ENCODE data around the gene MOV10L1. TPM values are rescaled to one million over a fixed set of nuclear protein-coding genes. Genes with fewer than 3 reads are reported as not detected.
"Not testable (repeated sequence)": the region's sequence is repeated elsewhere in the genome, so short reads cannot be mapped to it uniquely, and the experiment has no call there.

MOV10L1 gene
- polyA plus RNA-seq, 3 donors from 2014 or later: 1.4 TPM; not detected in 2

DNA sequence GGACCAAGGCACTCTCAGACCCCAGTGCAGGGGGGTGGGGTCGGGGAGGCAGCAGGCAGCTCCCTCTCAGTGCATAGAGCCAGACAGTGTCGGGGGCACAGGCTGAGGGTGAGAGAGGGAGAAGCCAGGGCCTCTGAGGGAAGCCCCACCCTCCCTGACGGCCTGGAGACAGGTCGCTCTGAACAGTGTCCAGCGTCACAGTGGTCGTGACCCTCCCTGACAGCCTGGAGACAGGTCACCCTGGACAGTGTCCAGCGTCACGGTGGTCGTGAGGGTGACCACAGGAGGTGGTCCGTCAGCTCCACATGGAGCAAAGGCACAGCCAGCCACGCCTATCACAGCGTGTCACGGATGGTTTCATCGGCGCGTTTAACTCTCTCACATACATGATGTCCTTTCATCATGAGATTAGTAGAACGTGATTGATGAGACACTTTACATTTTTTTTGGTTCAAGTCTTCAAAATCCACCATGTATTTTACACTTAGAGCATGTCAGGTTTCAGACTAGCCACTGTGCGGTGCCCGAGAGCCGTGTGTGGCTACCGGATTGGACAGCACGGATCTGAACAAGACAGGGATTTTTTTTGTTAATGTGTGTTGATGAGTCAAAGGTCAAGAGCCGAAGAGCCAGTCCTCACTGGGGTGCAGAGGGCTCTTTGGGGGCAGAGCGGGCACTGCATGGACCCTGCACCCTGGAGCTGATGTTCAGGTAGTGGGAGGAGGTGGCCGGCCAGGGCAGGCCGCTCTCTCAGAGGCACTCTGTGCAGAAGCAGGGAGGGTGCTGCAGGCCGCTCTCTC is 56.8 kb downstream of the MOV10L1 start:
- H3K4me1 Mint-ChIP-seq: peaks cover 0 to 3% of the 10 kb centered on the region in 2 donors
- H3K27me3 Mint-ChIP-seq (ENCODE audit: low read depth in 3 of 3): peaks cover 0 to 5% (median 2%) of the 10 kb centered on the region in 3 donors
- H3K36me3 Mint-ChIP-seq: no peaks in the 10 kb centered on the region
- DNase-seq: no peak
- H3K9me3 Mint-ChIP-seq: no peaks in the 10 kb centered on the region
- peak overlapping the region in 2 of 6 donors; percentile 2 to 14 for H3K27ac Mint-ChIP-seq
- no peak overlapping the region for H3K4me3 Mint-ChIP-seq

DNA sequence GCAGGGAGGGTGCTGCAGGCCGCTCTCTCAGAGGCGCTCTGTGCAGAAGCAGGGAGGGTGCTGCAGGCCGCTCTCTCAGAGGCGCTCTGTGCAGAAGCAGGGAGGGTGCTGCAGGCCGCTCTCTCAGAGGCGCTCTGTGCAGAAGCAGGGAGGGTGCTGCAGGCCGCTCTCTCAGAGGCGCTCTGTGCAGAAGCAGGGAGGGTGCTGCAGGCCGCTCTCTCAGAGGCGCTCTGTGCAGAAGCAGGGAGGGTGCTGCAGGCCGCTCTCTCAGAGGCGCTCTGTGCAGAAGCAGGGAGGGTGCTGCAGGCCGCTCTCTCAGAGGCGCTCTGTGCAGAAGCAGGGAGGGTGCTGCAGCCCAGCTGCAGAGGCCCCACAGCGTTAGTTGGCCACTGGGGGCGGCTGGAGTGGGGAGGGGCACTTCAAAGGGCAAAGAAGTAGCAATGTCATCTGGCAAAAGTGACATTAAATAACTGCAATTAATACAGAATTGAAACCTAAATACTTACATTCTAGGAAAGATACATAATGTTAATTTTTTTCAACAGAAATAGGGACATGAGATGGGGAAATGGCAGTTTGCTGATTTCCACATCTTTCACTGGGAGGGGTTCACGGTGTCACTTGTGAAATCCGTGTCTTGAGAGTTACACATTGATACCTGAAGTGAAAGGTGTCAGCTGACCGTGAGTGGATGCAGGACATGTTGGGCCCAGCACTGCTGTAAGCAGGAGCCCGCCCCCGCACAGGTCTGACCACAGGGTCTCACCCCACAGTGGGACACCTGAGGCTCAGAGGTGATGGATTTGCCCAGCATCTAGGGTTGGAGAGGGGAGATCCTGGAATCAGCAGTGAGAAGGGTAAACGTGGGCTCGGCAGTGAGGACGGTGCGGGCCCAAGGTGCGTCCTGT is 57.7 kb downstream of the MOV10L1 start:
- not testable (repeated sequence) for DNase-seq; H3K4me1 Mint-ChIP-seq; H3K4me3 Mint-ChIP-seq; H3K36me3 Mint-ChIP-seq; H3K27ac Mint-ChIP-seq; H3K27me3 Mint-ChIP-seq (ENCODE audit: low read depth in 3 of 3); H3K9me3 Mint-ChIP-seq

DNA sequence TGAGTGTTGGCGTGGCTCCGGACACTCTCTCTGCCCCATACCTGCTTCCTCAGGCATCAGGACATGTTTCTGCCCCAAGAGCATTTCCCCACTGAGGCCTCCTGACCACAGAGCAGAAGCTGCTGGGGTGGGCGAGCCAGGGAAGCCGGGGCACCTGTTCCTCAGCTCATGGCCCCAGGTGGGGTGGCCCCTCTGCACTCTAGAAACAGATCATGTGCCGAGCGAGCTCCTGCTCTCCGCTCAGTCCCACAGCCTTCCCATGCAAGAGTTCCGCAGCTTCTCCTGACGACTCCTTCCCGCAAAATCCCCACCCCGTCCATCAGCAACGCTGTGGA is 58.3 kb downstream of the MOV10L1 start:
- Mint-ChIP-seq H3K27ac (no peak overlapping the region), H3K4me3 (no peak overlapping the region), H3K4me1 (peaks cover 0 to 3% of the 10 kb centered on the region in 2 donors), H3K36me3 (no peaks in the 10 kb centered on the region), H3K9me3 (no peaks in the 10 kb centered on the region), H3K27me3 (ENCODE audit: low read depth in 3 of 3) (peaks cover 0 to 2% (median 0%) of the 10 kb centered on the region in 3 donors)
- no peak for DNase-seq

DNA sequence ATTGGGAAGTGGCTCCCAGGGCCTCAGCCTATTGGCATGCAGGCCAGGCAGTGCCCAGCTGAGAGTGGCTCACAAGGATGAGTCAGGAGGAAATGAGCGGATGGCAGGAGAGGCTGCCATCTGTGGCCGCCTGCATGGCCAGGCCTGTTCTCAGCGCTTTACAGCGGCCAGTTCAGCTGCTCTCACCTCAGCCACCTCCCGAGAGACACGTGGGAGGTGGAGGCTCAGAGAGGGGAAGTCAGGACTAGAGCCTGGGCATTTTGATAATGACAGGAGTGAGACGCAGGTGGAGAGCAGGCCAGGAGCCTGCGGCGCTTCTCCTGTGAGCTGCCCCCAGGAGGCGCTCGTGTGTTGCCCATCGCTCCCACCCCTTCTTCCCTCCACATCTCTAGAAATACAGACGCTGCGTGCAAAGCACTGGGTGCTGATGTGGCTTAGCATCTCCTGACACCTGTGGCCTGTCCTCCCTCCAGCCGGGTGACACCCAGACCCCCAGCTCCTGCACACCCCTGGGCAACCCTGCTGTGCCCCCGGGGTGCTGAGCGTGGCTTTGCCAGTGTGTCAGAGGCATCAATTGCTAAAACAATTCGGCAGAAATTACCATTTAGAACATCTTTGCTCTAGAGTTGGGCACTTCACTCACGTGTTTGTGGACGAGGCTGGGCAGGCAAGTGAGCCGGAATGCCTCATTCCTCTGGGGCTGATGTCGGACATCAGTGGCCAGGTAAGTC is 59.4 kb downstream of the MOV10L1 start:
- Mint-ChIP-seq H3K9me3 (no peaks in the 10 kb centered on the region), H3K4me3 (no peak overlapping the region), H3K27me3 (ENCODE audit: low read depth in 3 of 3) (no peaks in the 10 kb centered on the region), H3K27ac (no peak overlapping the region), H3K36me3 (no peaks in the 10 kb centered on the region), H3K4me1 (peaks cover 0 to 3% of the 10 kb centered on the region in 2 donors)
- peak; percentile 69 to 76 (median 70) for DNase-seq

GRCh38 chr22:50150161-50151129 is 60.6 kb downstream of the MOV10L1 start:
- Mint-ChIP-seq H3K4me3 (no peak overlapping the region), H3K4me1 (peaks cover 0 to 3% of the 10 kb centered on the region in 2 donors), H3K27ac (no peak overlapping the region), H3K36me3 (no peaks in the 10 kb centered on the region), H3K9me3 (no peaks in the 10 kb centered on the region), H3K27me3 (ENCODE audit: low read depth in 3 of 3) (no peaks in the 10 kb centered on the region)
- no peak for DNase-seq

GRCh38 chr22:50151571-50152537 is 62.0 kb downstream of the MOV10L1 start:
- Mint-ChIP-seq H3K27ac (no peak overlapping the region), H3K4me3 (no peak overlapping the region), H3K36me3 (no peaks in the 10 kb centered on the region), H3K4me1 (peaks cover 0 to 2% of the 10 kb centered on the region in 2 donors), H3K27me3 (ENCODE audit: low read depth in 3 of 3) (no peaks in the 10 kb centered on the region), H3K9me3 (no peaks in the 10 kb centered on the region)
- no peak for DNase-seq

DNA sequence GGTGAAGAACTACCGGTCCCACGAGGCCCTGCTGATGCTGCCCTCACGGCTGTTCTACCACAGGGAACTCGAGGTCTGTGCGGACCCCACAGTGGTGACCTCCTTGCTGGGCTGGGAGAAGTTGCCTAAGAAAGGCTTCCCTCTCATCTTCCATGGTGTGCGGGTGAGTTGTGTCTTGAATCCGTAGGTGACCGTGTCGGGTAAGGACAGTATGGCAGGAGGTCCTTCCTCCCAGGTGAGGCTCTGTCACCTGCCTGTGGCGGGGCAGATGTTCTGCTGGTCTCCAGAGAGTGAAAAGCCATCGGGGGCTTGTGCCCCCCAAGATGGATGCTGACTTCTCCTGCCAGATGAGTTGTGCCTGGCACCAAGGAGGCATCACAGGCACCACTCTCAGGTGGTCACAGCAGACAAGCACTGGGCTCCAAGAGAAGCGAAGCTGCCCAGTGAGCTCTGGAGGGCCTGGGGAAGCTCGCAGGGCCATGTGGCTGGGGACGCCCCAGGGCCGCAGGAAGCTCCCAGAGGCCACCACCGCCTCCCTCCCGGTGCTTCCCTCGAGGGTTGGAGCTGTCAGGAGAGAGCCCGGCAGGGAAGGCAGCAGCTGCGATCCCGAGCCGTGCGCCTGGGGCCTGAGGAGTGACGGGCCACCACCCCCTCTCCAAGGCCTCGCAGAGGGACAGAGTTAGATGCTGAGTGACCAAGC is 63.4 kb downstream of the MOV10L1 start:
- DNase-seq: no peak
- no peaks in the 10 kb centered on the region for H3K36me3 Mint-ChIP-seq
- H3K4me1 Mint-ChIP-seq: peaks cover 0 to 2% of the 10 kb centered on the region in 2 donors
- H3K4me3 Mint-ChIP-seq: no peak overlapping the region
- no peaks in the 10 kb centered on the region for H3K9me3 Mint-ChIP-seq
- no peaks in the 10 kb centered on the region for H3K27me3 Mint-ChIP-seq (ENCODE audit: low read depth in 3 of 3)
- H3K27ac Mint-ChIP-seq: no peak overlapping the region

DNA sequence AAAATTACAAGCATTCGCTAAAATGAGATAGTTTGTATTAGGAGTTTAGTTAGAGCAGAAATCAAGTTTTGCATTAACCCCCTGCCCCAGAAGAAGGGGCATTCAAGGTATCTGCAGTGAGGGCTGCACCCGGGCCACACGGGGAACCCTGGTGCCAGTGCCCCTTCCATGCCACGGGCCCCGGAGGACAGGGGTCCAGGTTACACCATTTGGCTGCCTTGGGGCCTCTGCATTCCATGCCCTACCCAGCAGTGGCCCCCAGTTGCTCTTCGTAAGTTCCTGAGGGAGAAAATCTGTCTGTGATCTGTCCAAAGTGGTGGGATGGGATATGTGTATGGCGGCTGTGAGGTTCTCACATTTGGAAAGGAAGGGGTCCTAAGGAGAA is 63.9 kb downstream of the MOV10L1 start:
- no peaks in the 10 kb centered on the region for H3K9me3 Mint-ChIP-seq
- no peaks in the 10 kb centered on the region for H3K36me3 Mint-ChIP-seq
- H3K27me3 Mint-ChIP-seq (ENCODE audit: low read depth in 3 of 3): no peaks in the 10 kb centered on the region

GRCh38 chr22:50157709-50158375 is 68.0 kb downstream of the MOV10L1 start:
- peaks cover 0 to 2% (median 0%) of the 10 kb centered on the region in 3 donors for H3K27me3 Mint-ChIP-seq (ENCODE audit: low read depth in 3 of 3)
- no peak overlapping the region for H3K27ac Mint-ChIP-seq
- no peak for DNase-seq
- no peaks in the 10 kb centered on the region for H3K36me3 Mint-ChIP-seq
- H3K4me1 Mint-ChIP-seq: no peaks in the 10 kb centered on the region
- no peak overlapping the region for H3K4me3 Mint-ChIP-seq
- H3K9me3 Mint-ChIP-seq: no peaks in the 10 kb centered on the region

More for the DNA sequence above, 63.9 kb downstream of the MOV10L1 start:
- H3K4me3 Mint-ChIP-seq: no peak overlapping the region
- peaks cover 0 to 2% of the 10 kb centered on the region in 2 donors for H3K4me1 Mint-ChIP-seq
- DNase-seq: no peak
- H3K27ac Mint-ChIP-seq: no peak overlapping the region

DNA sequence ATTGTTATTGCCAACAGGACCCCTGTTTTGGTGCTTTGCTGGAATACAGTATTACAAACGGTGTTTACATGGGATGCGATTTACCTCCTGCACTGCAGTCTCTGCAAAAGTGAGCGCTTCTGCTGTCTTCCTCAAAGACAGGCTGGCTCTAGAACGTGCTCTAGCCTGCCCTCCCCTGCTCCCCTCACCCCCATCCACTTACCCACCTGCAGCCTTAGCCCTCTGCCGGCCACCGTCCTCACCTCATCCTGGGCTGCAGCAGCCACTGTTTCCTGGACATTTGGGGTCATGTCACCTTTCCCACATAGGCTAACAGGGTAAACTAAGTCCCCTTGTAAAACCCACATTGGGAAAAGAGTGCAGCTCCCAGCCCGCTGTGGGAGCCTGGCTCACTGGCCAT is 71.1 kb downstream of the MOV10L1 start:
- Mint-ChIP-seq H3K36me3 (no peaks in the 10 kb centered on the region), H3K4me3 (no peak overlapping the region), H3K4me1 (no peaks in the 10 kb centered on the region), H3K27ac (no peak overlapping the region), H3K9me3 (no peaks in the 10 kb centered on the region), H3K27me3 (ENCODE audit: low read depth in 3 of 3) (peaks cover 0 to 2% (median 2%) of the 10 kb centered on the region in 3 donors)
- no peak for DNase-seq
